Spinal cord (tissue), 10 donors: ENCODE data around the gene GHDC. TPM values are rescaled to one million over a fixed set of nuclear protein-coding genes. Genes with fewer than 3 reads are reported as not detected.
"Not testable (repeated sequence)": the region's sequence is repeated elsewhere in the genome, so short reads cannot be mapped to it uniquely, and the experiment has no call there.

ENCODE experiments used
- DNase-seq, 6 donors: peaks; one replicate each; pipeline versions ENCODE4 v3.0.0 to v3.0.0-alpha.2; 2013 to 2015; ENCODE audit warnings: low spot score in 6 of 6, low read depth in 4 of 6
- H3K27ac ChIP-seq: one replicate; pipeline ENCODE4 v1.5.1; 2013; ENCODE audit warnings: low read depth, low read length, control low read depth
- H3K27me3 ChIP-seq: one replicate; pipeline ENCODE4 v1.6.1; 2013; ENCODE audit warnings: low read length; ENCODE audit not compliant: control insufficient read depth, insufficient read depth
- H3K36me3 ChIP-seq: one replicate; pipeline ENCODE4 v1.6.1; 2013; ENCODE audit warnings: low read length; ENCODE audit not compliant: control insufficient read depth, insufficient read depth
- H3K4me1 ChIP-seq: one replicate; pipeline ENCODE4 v1.6.1; 2013; ENCODE audit warnings: low read length; ENCODE audit not compliant: control insufficient read depth, insufficient read depth
- H3K4me3 ChIP-seq: one replicate; pipeline ENCODE4 v1.5.1; 2013; ENCODE audit warnings: low read depth, low read length, control low read depth
- H3K9me3 ChIP-seq: one replicate; pipeline ENCODE4 v1.6.1; 2013; ENCODE audit warnings: low read length; ENCODE audit not compliant: control insufficient read depth, insufficient read depth
- WGBS: methylation state at CpG from one replicate; pipeline ENCODE4 v1.1.5; 2013; ENCODE audit warnings: missing lambda C conversion rate; ENCODE audit not compliant: insufficient coverage; 5-methylcytosine and 5-hydroxymethylcytosine counted together
- polyA plus RNA-seq, 2 donors: library from polyadenylated mRNA; unstranded; fragments of 120-200 nt; gene quantifications; one replicate each; pipeline ENCODE4 v1.2.1, GENCODE V29; 2013; ENCODE audit not compliant: insufficient read length in 2 of 2
- total RNA-seq, 2 donors: library from RNA; depleted of rRNA in 1 of 2; stranded (reverse); fragments of 120-200 nt in 1 of 2; fragments of >200 nt in 1 of 2; gene quantifications; one replicate each; pipeline versions ENCODE4 v1.2.3 to v1.2.4, GENCODE V29; 2013 to 2014
- donor health status: healthy.

GHDC gene
- total and polyA plus RNA-seq, 4 donors: 7.1 to 16.0 (median 13.2) TPM

GRCh38 chr17:42210046-42210445, 15.8 kb upstream of the GHDC start:
- Histone ChIP-seq H3K4me3 (no peak overlapping the region), H3K4me1 (peaks cover 3% of the 10 kb centered on the region), H3K27me3 (no peaks in the 10 kb centered on the region), H3K27ac (no peak overlapping the region), H3K9me3 (no peaks in the 10 kb centered on the region), H3K36me3 (peaks cover 79% of the 10 kb centered on the region)
- no peak for DNase-seq
- 90% methylated on average over 5 of the region's 6 CpGs for WGBS

GRCh38 chr17:42206153-42206612, 11.9 kb upstream of the GHDC start:
- DNase-seq, H3K4me3 ChIP-seq, H3K4me1 ChIP-seq, H3K27me3 ChIP-seq, H3K27ac ChIP-seq, H3K9me3 ChIP-seq: not testable (repeated sequence)
- peaks cover 85% of the 10 kb centered on the region for H3K36me3 ChIP-seq
- WGBS: 100% methylated on average over 1 of the region's 8 CpGs

DNA sequence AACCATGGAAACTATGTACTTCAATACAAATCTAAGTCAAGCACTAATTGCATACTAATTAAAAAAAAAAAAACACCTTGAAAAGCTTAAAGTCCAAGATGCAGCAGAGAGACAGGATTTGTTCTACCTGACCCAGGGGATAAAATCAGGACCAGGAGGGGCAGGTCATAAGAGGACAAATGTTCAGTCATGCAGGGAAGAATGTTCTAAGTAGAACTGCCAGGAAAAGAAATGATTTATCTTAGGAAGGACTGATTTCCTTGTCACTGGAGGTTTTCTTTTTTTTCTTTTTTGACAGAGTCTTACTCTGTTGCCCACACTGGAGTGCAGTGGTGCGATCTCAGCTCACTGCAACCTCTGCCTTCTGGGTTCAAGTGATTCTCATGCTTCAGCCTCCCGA, 9.1 kb upstream of the GHDC start:
- Histone ChIP-seq H3K9me3 (no peaks in the 10 kb centered on the region), H3K36me3 (peaks cover 65% of the 10 kb centered on the region), H3K27me3 (no peaks in the 10 kb centered on the region), H3K27ac (no peak overlapping the region), H3K4me3 (no peak overlapping the region), H3K4me1 (peaks cover 15% of the 10 kb centered on the region)
- DNase-seq: no peak
- 83% methylated on average over 1 of the region's 2 CpGs for WGBS

GRCh38 chr17:42202696-42203095, 8.4 kb upstream of the GHDC start:
- Histone ChIP-seq H3K36me3 (peaks cover 59% of the 10 kb centered on the region), H3K4me3 (no peak overlapping the region), H3K27ac (no peak overlapping the region), H3K9me3 (no peaks in the 10 kb centered on the region), H3K27me3 (no peaks in the 10 kb centered on the region), H3K4me1 (peaks cover 15% of the 10 kb centered on the region)
- DNase-seq: no peak
- no CpG with 5 or more reads among the region's 5 CpGs for WGBS

- 96% methylated on average over 6 of the region's 6 CpGs for WGBS
- H3K4me3 ChIP-seq: no peak overlapping the region
- no peak for DNase-seq
- H3K27ac ChIP-seq: no peak overlapping the region
- no peaks in the 10 kb centered on the region for H3K27me3 ChIP-seq
- H3K36me3 ChIP-seq: peaks cover 54% of the 10 kb centered on the region
- H3K9me3 ChIP-seq: no peaks in the 10 kb centered on the region
- H3K4me1 ChIP-seq: peaks cover 15% of the 10 kb centered on the region
These were observed 7.9 kb upstream of the GHDC start for GRCh38 chr17:42202159-42202558.

DNA sequence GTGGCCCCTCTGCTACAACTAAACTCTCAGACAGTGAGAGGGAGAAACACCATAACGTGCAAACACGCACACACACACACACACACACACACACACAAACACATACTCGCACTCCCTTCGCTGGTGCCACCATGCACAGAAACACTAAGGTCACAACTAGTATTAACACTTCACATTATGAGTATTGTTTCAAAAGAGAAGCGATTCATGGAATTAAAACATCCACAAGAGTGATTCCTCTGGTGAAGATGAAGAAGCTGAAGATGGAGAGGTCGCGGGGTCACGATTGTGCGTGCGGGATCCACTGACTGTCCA, 7.1 kb upstream of the GHDC start:
- Histone ChIP-seq H3K36me3 (peaks cover 48% of the 10 kb centered on the region), H3K4me3 (no peak overlapping the region), H3K27me3 (no peaks in the 10 kb centered on the region), H3K4me1 (peaks cover 15% of the 10 kb centered on the region), H3K27ac (no peak overlapping the region), H3K9me3 (no peaks in the 10 kb centered on the region)
- 83% methylated on average over 5 of the region's 10 CpGs for WGBS
- no peak for DNase-seq

DNA sequence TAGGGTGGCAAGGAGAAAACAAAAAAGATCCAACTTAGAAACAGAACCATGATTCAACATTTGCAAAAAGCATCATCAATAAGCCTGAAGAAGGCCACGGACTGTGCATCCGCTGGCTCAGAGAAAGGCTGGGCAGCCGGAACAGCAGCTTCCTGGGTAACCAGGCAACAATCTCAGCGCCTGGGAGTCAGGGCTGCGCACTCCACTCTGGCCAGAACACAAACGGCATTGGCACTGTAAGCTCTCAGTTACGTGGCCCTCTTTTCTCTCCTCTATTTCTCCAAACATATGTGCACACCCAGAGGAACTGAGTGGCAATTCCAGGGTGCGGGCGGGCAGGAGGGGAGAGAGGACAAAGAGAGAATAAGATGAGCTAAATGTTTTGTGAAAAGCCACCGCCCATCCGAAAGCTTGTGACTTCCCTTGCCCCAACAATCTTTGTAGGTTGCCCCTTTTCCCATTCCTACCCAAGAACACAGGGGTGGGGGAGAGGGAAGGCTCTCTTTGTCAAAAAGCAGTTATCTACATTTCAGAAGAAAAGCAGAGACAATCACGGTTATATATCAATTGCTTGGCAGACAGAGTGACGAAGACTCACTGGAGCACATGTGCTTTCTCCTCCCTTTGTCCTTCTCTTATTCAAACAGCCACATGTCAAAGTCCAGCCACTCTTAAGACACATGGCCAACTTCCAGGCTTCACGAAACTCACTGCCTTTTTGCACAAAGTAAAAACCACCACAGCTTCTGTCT, 6.6 kb upstream of the GHDC start:
- Histone ChIP-seq H3K4me3 (no peak overlapping the region), H3K27ac (no peak overlapping the region), H3K27me3 (no peaks in the 10 kb centered on the region), H3K4me1 (peaks cover 15% of the 10 kb centered on the region), H3K36me3 (peaks cover 43% of the 10 kb centered on the region), H3K9me3 (no peaks in the 10 kb centered on the region)
- WGBS: 31% methylated on average over 8 of the region's 14 CpGs
- peak in 2 of 6 donors; percentile 69 to 82 for DNase-seq

- no peak for DNase-seq
- Histone ChIP-seq H3K36me3 (peaks cover 32% of the 10 kb centered on the region), H3K27ac (no peak overlapping the region), H3K9me3 (no peaks in the 10 kb centered on the region), H3K27me3 (no peaks in the 10 kb centered on the region), H3K4me3 (no peak overlapping the region), H3K4me1 (peaks cover 18% of the 10 kb centered on the region)
- WGBS: 90% methylated on average over 3 of the region's 12 CpGs
These were observed 5.2 kb upstream of the GHDC start for GRCh38 chr17:42199416-42200011.

- Histone ChIP-seq H3K4me3 (no peak overlapping the region), H3K4me1 (peaks cover 25% of the 10 kb centered on the region), H3K27ac (no peak overlapping the region), H3K27me3 (no peaks in the 10 kb centered on the region), H3K36me3 (peaks cover 27% of the 10 kb centered on the region), H3K9me3 (no peaks in the 10 kb centered on the region)
- no peak for DNase-seq
- 50% methylated on average over 1 of the region's 4 CpGs for WGBS
These were observed 4.6 kb upstream of the GHDC start for GRCh38 chr17:42198897-42199296.

DNA sequence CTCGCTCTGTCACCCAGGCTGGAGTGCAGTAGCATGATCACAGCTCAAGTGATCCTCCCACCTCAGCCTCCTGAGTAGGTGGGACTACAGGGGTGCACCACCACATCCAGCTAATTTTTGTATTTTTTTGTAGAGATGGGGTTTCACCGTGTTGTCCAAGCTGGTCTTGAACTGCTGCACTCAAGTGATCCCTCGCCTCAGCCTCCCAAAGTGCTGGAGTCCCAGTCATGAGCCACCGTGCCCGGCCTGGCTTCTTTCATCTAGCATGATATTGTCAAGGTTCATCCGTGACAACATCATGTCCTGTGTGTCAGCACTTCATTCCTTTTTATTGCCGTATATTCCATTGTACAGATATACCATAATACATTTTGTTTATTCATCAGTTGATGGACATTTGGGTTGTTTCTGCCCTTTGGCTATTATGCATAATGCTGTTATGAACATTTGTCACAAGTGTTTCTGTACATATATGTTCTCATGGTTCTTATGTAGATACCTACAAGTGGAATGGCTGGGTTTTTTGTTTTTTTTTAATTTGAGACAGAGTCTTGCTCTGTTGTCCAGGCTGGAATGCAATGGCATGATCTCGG, 3.4 kb upstream of the GHDC start:
- no peaks in the 10 kb centered on the region for H3K27me3 ChIP-seq
- H3K36me3 ChIP-seq: peaks cover 20% of the 10 kb centered on the region
- 97% methylated on average over 5 of the region's 8 CpGs for WGBS
- no peaks in the 10 kb centered on the region for H3K9me3 ChIP-seq
- no peak for DNase-seq
- H3K4me3 ChIP-seq: no peak overlapping the region
- H3K27ac ChIP-seq: no peak overlapping the region
- peaks cover 35% of the 10 kb centered on the region for H3K4me1 ChIP-seq
